Gastroesophageal sphincter (tissue), 3 donors: ENCODE data around the gene TAX1BP3.

Experiments
- EP300 ChIP-seq: sonication (generic); formaldehyde crosslinking; IDR thresholded peaks from one replicate; pipeline ENCODE4 v1.6.1; 2017; ENCODE audit warnings: antibody characterized with exemption, mild to moderate bottlenecking
- POLR2AphosphoS5 ChIP-seq: sonication (generic); formaldehyde crosslinking; IDR thresholded peaks from one replicate; pipeline ENCODE4 v1.6.1; 2017; ENCODE audit warnings: antibody characterized with exemption
- TF ChIP-seq, protein P1 (sequence below), 4 experiments: fragments of 200-600 bp in 2 of 4; fragments of 450-650 bp in 2 of 4; sonication (generic) in 1 of 4; IDR thresholded peaks; one replicate each; pipeline ENCODE4 v1.5.1; 2017 to 2019; ENCODE audit warnings: antibody characterized with exemption in 4 of 4, mild to moderate bottlenecking in 2 of 4, moderate library complexity in 2 of 4

DNA sequence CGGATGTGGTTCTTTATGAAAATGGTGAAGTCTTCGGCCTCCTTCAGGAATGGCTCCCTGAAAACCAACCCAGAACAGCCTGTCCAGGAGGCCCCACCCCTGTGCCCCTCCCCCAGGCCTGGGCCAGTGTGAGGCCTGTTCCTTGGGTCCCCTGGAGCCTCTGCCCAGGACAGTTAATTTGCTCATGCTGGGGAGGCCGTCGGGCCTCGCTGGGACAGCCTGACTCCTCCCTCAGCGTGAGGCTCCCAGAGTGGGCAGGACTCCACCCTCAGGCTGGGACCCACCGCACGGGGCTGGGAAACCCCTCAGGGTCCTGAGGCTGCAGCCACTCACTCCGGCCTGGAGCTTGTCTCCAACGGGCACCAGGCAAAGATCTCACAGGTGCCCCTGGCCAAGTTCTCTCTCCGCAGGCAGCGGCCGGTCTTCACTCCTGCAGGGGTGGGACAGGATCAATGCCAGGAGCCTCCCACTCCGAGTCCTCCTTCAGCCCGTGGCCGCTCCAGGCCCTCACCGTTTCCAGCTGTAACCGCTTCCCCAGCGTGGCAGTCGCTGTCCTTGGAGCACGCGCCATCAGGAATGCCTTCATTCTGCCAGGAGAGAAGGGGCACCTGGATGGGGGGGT lies 21.8 kb upstream of the TAX1BP3 start:
- TF ChIP-seq, protein P1, sequence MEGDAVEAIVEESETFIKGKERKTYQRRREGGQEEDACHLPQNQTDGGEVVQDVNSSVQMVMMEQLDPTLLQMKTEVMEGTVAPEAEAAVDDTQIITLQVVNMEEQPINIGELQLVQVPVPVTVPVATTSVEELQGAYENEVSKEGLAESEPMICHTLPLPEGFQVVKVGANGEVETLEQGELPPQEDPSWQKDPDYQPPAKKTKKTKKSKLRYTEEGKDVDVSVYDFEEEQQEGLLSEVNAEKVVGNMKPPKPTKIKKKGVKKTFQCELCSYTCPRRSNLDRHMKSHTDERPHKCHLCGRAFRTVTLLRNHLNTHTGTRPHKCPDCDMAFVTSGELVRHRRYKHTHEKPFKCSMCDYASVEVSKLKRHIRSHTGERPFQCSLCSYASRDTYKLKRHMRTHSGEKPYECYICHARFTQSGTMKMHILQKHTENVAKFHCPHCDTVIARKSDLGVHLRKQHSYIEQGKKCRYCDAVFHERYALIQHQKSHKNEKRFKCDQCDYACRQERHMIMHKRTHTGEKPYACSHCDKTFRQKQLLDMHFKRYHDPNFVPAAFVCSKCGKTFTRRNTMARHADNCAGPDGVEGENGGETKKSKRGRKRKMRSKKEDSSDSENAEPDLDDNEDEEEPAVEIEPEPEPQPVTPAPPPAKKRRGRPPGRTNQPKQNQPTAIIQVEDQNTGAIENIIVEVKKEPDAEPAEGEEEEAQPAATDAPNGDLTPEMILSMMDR (IDR thresholded peaks at IDR 0.05): no peak
- TF ChIP-seq POLR2AphosphoS5 (no peak), EP300 (no peak)
